GM19455 (cell line): ENCODE results near the gene MBP.

Experiments used
- ATAC-seq: cut with Tn5 transposase; IDR thresholded peaks from one replicate; pipeline ENCODE4 v1.9.1; 2021; ENCODE audit not compliant: unreplicated experiment

Gene MBP

GRCh38 chr18:77088963-77089722, 43.4 kb downstream of the MBP start:
- no peak for ATAC-seq

- ATAC-seq, result no peak
Measured at GRCh38 chr18:77087393-77088141, 45.0 kb downstream of the MBP start.

- ATAC-seq, result no peak
Measured at GRCh38 chr18:77086656-77087392, 45.8 kb downstream of the MBP start.

- no peak for ATAC-seq
Measured at GRCh38 chr18:77086034-77086433, 46.5 kb downstream of the MBP start.

GRCh38 chr18:77084688-77085035, 47.9 kb downstream of the MBP start:
- ATAC-seq, result no peak

GRCh38 chr18:77082316-77082955, 50.1 kb downstream of the MBP start:
- no peak for ATAC-seq

GRCh38 chr18:77081390-77081778, 51.2 kb downstream of the MBP start:
- no peak for ATAC-seq

GRCh38 chr18:77079954-77080682, 52.5 kb downstream of the MBP start:
- ATAC-seq, result peak; percentile 71

- no peak for ATAC-seq
Measured at GRCh38 chr18:77079088-77079487, 53.5 kb downstream of the MBP start.

GRCh38 chr18:77078690-77079070, 53.9 kb downstream of the MBP start:
- ATAC-seq, result no peak

- no peak for ATAC-seq
Measured at GRCh38 chr18:77077941-77078689, 54.5 kb downstream of the MBP start.

- ATAC-seq, result no peak
Measured at GRCh38 chr18:77077401-77077800, 55.2 kb downstream of the MBP start.

- ATAC-seq, result no peak
Measured at GRCh38 chr18:77076111-77076510, 56.5 kb downstream of the MBP start.

- no peak for ATAC-seq
Measured at GRCh38 chr18:77074431-77074830, 58.2 kb downstream of the MBP start.

GRCh38 chr18:77073336-77074093, 59.1 kb downstream of the MBP start:
- no peak for ATAC-seq

GRCh38 chr18:77072566-77072965, 60.0 kb downstream of the MBP start:
- no peak for ATAC-seq

GRCh38 chr18:77071711-77072292, 60.8 kb downstream of the MBP start:
- no peak for ATAC-seq

GRCh38 chr18:77071061-77071460, 61.5 kb downstream of the MBP start:
- no peak for ATAC-seq

GRCh38 chr18:77070627-77071026, 62.0 kb downstream of the MBP start:
- ATAC-seq, result no peak
